AG08396 (cell line): Measurements from ENCODE around the gene CFLAR.
"Not testable (repeated sequence)": the region's sequence is repeated elsewhere in the genome, so short reads cannot be mapped to it uniquely, and the experiment has no call there.

ENCODE experiments used
- DNase-seq: peaks from one replicate; pipeline ENCODE4 v3.0.0; 2012; ENCODE audit warnings: low spot score, mixed read lengths

CFLAR gene

DNA sequence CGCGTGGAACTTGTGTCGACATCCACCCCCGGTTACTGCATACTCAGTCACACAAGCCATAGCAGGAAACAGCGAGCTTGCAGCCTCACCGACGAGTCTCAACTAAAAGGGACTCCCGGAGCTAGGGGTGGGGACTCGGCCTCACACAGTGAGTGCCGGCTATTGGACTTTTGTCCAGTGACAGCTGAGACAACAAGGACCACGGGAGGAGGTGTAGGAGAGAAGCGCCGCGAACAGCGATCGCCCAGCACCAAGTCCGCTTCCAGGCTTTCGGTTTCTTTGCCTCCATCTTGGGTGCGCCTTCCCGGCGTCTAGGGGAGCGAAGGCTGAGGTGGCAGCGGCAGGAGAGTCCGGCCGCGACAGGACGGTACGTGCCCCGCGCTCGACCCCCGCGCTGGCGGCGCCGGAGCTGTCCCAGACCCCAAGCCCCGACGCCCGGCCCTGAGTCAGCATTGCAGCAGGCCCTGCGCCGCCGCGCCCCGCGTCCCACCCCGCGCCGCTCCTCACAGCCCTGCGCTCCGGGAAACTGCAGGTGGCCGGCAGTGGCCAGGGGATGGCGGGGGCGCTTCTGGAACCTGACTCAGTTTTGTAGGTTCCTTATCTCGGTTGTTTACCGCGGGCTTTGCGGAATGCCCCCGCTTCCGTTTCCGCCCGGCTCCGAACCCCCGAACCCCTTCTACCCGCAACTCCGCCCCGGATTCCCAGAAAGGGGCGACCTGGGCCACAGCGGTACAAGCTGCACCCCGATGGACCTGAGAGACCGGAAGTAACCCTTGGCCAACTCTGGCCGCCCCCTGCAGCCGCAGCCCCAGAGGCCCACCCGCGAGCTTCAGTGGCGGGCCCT is at the start of gene CFLAR:
CFLAR (plus strand) TSS at position 50 of the 844 bp plus-strand sequence. CDS start 13,702 bp downstream, outside the sequence.
- DNase-seq: peak; percentile 64

DNA sequence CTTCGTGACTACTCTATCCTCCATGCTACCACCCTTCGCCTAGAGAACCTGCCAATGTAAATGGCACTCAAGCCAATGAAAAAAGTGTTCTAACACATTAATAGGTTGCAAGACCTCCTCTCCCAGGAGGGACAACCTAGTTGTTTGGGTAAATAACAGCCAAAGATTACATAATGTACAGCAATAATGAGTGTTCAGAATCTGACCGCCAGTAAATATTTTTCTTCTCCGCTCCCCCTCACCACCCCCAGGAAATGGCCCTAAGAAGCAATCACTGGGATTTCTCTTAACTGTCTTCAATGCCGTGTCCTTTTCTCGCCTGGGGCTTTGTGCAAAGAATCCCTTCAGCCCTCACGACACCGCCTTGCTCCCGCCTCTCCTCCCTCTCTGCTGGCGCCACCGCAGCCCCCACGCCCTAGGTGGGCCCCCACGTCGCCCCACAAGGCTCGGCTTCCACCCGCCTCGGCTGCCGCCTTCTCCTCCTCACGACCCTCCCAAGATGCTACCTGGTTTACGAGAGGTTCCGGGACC is 45.0 kb upstream of the CFLAR start:
- peak; percentile 18 for DNase-seq

DNA sequence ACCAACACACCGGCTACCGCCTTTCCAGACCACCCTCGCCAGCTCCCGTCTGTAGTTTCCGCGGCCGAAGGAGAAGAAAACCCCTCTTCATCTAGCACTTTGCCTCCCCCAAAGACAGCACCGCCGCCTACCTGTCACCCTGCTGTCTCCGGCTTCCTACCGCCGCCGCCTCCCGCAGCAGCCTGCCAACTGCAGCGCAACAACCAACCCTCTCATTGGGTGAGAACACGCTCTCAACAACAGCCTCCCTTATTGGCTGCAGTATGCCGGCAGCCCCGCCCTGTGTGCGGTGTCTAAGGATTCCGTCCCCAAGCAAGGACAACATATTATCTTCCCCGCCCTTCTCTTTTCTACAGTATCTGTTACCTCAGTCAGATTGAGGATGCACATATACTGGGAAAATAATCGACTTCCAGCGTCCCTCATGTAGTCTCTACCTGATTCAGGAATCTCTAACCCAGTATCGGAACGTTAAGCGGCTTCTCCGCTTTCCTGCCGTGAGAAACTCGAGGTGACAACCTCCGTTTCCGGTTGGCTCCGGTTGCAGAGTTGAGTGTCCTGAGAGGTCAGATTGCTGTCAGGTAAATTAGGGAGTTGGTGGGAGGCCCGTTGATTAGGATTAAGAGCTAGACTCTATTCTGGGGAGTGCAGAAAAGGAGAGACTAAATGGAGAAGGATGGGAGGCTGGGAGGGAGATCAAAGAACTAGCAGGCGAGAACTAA is 44.3 kb upstream of the CFLAR start, which contains the start of the genes HYCC2 and NDUFB3:
HYCC2 (minus strand) TSS at position 193 of the 722 bp plus-strand sequence. CDS start 47,662 bp downstream, outside the sequence.
NDUFB3 (plus strand) TSS at position 523 of the 722 bp plus-strand sequence. CDS start 6,882 bp downstream, outside the sequence.
- peak; percentile 98 for DNase-seq

DNA sequence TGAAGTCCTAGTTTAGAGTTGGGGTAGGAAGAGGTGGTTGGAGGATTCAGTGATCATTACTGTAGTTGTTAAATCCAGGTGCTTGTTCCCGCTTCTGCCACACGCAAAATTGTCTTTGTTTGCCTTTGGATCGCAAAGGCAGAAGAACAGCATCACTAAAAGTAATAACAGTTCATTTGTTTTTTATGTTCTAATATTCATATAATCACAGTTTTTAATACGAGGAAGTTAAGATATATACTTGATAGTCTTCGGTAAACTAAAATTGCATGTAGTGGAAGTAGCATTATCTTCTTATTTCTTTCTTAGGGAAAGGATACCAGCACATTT is 43.8 kb upstream of the CFLAR start:
- DNase-seq: no peak

DNA sequence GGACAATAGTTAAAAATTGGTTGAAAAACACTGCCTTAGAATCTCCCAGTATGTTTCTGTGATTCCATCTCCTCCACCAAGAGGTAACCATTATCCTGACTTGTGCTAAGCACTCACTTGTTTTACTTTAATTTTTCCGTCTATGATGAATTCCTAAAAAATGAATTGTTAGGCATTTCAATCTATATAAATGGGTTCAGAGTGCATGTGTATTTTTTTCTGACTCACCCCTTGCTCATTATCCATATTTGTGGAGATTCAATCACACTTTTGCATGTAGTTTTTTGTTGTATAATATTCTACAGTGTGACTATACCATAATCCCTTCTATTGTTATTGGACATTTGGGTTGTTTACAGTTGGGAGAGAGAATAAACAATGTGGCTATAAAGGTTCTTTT is 42.9 kb upstream of the CFLAR start:
- DNase-seq: no peak

DNA sequence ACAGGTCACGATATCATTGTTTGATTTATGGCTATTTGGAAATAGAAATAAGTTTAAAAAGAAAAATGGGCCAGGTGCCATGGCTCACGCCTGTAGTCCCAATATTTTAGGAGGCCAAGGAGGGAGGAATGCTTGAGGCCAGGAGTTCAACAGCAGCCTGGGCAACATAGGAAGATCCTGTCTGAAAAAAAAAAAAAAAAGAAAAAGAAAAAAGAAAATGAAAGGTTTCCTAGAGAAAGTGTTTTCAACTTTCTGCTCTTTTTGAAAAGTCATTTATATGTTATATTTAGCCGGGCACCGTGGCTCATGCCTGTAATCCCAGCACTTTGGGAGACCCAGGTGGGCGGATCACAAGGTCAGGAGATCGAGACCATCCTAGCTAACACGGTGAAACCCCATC is 41.0 kb upstream of the CFLAR start:
- DNase-seq: no peak

DNA sequence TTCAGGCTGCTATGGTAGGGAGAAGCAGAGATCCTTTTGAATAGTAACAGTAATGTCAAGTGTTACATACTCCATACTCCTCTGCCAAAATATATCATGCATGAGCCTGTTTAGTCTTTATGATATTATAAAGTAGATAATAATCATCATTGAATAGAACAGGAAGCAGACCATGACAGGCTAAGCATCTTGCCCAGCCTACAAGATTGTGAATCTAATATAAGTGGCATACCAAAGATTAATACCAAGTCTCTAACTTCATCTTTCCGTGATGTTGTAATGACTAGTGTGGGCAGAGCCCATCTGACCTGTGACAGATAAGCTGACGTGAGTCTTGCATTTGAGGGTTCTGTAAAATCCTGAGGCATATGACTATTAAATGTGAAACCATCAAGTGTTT is 31.1 kb upstream of the CFLAR start:
- DNase-seq: no peak

DNA sequence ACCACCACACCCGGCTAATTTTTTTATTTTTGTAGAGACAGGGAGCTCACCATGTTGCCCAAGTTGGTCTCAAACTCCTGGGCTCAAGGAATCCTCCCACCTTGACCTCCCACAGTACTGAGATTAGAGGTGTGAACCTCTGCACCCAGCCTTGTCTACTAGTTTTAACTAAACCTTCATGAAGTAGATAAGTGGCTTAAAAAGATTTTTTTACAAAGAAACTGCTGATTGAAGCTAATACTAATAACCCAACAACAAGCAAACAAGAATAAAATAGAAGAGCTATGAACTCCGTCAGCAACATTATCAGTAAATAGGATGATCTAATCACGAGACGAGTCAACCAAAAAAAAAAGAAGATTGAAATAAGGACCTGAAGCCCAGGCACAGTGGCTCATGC is 25.4 kb upstream of the CFLAR start:
- DNase-seq: no peak

DNA sequence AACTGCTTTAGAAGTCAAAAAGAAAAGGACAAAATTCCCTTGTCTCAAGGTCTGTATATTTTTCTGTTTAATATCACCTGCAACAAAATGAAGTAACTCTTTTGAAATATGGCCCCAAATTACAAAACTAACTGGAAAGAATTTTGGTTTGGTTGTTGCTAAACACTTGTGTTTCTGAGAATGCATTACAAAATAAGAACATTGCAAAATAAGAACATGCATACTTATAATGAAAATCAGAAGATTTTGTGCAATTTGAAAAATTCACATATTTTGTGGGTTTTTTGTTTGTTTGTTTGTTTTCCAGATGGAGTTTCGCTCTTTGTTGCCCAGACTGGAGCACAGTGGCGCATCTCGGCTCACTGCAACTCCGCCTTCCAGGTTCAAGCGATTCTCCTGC is 22.4 kb upstream of the CFLAR start:
- DNase-seq: no peak

DNA sequence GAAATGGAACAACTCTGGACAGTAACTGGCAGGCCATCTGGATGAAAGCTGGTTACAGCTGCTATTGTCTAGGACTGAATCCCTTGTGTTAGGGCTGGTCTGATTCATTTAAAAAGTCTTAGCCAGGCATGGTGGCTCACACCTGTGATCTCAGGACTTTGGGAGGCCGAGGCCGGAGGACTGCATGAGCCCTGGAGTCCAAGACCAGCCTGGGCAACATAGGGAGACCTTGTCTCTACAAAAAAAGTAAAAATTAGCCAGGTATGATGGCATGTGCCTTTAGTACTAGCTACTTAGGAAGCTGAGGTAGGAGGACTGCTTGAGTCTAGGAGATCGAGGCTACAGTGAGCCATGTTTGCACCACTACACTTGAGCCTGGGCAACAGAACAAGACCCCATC is 15.5 kb upstream of the CFLAR start:
- DNase-seq: no peak

DNA sequence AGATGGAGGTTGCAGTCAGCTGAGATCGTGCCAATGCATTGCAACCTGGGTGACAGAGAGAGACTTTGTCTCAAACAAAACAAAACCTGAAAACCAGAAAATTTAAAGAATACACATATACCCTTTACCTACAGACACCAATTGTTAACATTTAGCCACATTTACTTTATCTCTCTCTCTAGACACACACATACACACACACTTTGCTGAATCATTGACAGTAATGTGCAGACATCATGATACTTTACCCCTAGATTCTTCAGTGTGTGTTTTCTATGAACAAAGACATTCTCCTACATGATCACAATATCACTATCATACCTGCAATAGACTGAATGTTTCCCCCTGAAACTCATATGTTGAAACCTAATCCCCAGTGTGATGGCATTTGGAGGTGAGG is 10.2 kb upstream of the CFLAR start:
- DNase-seq: no peak

DNA sequence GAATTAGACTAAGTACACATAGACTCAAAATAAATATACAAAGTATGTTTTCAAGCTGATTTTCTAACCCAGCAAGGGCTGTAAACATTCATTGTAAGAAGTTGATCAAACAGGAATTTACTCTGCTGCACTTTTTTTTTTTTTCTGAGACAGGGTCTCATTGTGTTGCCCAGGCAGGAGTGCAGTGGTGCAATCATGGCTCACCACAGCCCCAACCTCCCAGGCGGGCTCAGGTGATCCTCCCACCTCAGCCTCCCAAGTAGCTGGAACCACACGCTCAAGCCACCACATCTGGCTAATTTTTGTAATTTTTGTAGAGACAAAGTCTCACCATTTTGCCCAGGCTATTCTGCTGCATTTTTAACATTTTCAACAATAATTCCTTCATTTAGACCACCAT is 8.3 kb upstream of the CFLAR start:
- no peak for DNase-seq

DNA sequence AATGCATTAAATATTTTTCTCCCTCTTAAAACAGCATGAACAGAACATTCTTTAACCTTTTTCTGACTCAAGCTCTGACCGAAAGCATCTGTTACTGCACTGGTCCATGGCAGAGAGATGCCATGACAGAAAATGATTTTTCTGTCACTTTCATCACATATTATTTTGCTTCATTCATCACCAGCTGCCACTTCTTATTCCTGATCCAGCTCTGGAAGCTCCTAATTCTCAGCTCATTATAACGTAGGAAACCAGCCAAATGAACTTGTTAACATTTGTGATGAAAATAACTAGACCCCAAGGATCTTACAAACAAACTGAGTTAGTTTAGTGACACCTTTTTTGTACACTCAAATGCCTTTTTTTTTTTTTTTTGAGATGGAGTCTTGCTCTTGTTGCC is 7.6 kb upstream of the CFLAR start:
- no peak for DNase-seq

DNA sequence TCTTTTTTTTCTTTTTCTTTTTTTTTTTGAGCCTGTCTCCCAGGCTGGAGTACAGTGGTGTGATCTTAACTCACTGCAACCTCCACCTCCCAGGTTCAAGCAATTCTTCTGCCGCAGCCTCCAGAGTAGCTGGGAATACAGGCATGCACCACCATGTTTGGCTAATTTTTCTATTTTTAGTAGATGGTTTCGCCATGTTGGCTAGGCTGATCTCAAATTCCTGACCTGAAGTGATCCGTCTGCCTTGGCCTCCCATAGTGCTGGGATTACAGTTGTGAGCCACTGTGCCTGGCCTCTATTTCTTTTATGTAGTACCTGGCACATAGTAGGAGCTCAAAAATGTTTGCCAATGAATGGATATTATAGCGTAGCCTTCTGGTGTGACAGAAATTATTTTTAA is 6.8 kb upstream of the CFLAR start:
- DNase-seq: no peak

DNA sequence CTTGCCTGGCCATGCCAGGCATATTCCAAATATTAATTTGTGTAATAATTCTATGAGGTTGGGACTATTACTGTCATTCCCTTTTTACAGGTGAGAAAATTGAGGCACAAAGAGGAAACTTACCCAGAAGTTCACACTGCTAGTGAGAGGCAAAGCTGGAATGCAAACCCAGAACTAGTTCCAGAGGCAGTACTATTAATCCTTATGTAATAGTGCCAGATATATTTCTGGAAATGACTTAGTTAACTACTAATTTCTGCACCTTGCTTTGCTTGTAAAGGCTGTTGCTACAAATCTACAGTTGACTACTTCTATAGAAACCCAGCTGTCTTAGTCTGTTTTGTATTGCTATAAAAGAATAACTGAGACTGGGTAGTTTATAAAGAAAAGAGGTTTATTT is 5.3 kb upstream of the CFLAR start:
- DNase-seq: no peak

DNA sequence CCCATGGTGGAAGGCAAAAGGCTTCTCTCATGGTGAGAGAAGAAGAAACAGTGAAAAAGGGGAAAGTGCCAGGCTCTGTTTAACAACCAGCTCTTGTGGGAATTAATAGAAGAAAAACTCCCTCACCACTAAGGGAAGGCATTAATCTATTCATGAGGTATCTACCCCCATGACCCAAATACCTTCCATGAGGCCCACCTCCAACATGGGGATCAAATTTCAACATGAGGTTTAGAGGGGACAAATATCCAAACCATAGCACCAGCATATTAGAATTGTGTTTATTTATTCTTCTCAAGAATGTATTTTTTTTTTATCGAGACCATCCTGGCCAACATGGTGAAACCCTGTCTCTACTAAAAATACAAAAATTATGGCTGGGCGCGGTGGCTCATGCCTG is 4.9 kb upstream of the CFLAR start:
- DNase-seq: no peak

DNA sequence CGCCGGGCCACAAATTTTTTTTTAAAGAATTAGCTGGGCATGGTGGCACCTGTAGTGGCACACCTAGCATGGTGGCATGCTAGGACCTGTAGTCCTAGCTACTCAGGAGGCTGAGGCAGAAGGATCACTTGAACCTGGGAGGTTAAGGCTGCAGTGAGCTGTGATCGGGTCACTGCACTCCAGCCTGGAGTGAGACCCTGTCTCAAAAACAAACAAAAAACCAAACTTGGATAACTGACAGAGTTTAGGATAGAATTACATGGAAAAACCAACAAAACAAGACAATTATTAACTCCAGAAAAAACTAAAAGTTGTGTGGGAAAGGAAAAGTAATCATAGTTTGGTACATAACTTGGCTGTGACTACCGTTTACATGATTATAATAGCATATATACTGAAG is 1.6 kb upstream of the CFLAR start:
- no peak for DNase-seq

DNA sequence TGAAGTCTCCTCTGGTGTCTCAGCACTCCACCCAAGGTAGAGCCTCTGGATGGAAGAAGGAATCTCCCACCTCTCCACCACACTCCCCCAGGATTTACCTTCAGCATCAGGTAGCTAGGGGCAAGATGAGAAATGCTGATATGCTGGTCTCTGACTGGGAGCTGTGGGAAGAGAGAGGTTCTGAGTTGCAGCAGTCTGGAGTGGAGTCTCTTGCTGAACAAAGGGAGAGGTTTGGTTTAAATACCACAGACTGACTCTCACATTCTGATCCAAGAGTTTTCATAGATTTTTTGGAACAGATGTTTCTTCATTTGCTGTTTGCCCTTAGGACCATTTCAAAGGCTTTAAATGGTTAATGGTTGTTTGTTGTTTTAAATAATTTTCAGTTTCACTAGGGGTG is 1.1 kb upstream of the CFLAR start:
- no peak for DNase-seq

DNA sequence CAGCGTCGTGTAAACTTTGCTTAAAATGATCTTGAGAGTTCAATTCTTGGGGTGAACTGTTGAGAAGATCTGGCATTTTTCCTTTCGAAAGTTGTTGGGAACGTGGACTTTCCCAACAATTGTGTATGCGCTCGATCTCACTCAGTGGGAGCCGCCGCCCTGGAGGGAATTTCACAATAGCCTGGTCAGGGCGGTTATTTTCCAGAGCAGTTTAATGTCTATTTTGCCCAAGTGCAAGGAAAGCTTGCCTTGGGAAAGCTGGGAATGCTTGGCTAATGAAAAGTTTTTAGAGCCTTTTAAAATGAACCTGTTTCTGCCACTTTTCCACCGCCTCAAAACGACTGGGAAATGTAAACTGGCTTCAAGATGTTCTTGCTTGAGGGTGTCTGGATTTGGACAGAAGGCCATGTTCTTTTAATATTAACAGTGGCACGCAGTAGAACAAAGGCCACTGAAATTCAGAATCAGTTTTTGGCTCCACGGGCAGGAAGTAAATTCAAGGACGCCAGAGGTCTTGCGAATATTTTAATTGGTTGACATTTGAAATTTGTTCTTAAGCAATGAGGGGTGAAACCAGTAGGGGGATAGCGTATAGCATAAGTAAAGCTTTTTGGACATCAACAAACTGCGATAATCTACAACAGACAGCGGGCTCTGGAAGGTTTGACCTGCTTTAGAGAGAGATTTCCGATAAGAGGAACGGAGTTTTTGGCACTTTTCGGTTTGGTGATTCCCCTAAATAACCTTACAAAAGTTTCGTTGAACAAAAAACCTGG is 1.2 kb downstream of the CFLAR start:
- peak; percentile 70 for DNase-seq

DNA sequence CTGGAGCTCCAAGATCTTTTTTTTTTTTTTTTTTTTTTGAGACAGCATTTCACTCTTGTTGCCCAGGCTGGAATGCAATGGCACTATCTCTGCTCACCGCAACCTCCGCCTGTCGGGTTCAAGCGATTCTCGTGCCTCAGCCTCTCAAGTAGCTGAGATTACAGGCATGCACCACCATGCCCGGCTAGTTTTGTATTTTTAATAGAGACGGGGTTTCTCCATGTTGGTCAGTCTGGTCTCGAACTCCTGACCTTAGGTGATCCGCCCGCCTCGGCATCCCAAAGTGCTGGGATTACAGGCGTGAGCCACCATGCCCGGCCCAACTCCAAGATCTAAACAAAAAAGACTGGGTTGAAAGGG is 1.8 kb downstream of the CFLAR start:
- DNase-seq: not testable (repeated sequence)

DNA sequence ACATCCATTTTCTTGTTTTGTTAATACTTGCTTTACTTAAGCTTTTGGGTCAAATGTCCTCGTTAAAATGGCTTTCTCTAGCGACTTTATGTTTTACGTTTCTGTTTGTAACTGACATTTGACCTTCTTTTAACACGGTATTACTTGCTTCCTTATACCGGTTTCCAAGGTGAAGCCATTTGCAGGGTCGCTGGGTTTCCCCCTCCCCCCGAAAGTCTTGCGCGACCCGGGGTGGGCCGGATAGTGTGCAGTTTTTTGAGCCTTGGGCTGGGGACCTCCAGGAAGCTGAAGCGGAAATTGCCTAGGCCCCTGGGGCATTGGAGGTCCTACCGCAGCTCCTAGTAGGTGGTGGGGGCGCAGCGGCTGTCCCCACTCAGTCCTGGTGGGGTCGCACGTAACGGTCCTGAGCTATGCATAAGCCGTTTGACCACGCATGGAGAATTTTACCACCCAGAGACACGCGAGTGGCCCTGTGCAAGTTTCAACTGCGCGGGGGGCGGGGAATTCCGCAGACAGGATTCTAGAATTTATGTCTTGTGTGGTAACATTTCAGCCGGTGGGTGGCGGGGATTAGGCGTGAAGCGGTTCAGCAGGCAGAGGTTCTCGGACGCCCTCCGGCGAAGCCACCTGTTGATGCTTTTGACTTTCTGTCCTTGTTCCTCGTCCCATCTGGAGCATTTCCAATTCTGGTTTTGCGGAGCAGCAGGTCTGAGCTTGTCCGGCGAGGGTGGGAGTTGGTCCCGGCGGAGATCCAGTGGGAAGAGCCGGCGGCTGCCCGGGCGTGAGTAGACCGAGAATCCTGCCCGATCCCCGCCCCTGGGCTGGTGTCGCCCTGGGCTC is 2.4 kb downstream of the CFLAR start:
- peak; percentile 72 for DNase-seq
